Measurements from ENCODE around the gene ADAM21.
"Not testable (repeated sequence)": the region's sequence is repeated elsewhere in the genome, so short reads cannot be mapped to it uniquely, and the experiment has no call there.

The ADAM21 gene

DNA sequence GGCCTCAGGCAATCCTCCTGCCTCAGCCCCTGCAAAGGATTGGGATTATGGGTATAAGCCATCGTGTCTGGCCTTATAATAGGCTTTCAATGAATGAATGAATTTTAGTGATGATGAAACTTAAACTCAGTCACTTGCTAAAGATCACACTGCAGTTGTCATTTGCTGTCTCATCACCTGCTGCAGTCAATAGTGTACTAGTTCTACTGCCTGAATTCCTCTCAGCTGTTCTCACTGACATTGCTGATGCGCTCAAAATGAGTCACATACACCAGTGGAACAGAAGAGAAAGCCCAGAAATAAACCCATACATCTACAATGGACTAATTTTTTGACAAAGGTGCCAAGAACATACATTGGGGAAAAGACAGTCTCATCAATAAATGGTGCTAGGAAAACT lies 29.4 kb upstream of the ADAM21 start:
- TF ChIP-seq, protein P1, sequence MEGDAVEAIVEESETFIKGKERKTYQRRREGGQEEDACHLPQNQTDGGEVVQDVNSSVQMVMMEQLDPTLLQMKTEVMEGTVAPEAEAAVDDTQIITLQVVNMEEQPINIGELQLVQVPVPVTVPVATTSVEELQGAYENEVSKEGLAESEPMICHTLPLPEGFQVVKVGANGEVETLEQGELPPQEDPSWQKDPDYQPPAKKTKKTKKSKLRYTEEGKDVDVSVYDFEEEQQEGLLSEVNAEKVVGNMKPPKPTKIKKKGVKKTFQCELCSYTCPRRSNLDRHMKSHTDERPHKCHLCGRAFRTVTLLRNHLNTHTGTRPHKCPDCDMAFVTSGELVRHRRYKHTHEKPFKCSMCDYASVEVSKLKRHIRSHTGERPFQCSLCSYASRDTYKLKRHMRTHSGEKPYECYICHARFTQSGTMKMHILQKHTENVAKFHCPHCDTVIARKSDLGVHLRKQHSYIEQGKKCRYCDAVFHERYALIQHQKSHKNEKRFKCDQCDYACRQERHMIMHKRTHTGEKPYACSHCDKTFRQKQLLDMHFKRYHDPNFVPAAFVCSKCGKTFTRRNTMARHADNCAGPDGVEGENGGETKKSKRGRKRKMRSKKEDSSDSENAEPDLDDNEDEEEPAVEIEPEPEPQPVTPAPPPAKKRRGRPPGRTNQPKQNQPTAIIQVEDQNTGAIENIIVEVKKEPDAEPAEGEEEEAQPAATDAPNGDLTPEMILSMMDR (IDR thresholded peaks at IDR 0.05; ENCODE audit: low read depth, low read length, missing control alignments), result no peak
- no peak for DNase-seq (ENCODE audit: low read depth)
- H3K4me3 ChIP-seq (ENCODE audit: low read depth, low read length), result no peak overlapping the region

DNA sequence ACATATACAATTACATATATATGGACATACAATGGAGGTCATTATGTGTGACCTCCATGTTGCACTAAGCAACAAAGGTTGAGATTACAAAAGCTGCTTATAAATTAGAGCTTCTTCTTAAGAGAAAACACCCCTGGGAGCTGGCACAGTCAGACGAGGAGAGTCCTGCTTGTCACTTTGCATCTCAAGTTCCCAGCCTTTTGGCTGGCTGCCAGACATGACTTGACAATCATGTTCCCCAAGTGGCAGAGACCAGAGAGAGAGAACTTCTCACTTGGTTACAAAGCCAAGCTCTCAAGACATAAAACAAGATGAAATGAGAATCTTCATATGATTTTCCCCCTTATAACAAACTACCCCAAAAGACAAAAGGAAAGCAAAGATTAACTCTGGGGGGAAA lies 26.6 kb upstream of the ADAM21 start:
- DNase-seq (ENCODE audit: low read depth), result no peak
- TF ChIP-seq, protein P1 (IDR thresholded peaks at IDR 0.05; ENCODE audit: low read depth, low read length, missing control alignments), result no peak
- no peak overlapping the region for H3K4me3 ChIP-seq (ENCODE audit: low read depth, low read length)

DNA sequence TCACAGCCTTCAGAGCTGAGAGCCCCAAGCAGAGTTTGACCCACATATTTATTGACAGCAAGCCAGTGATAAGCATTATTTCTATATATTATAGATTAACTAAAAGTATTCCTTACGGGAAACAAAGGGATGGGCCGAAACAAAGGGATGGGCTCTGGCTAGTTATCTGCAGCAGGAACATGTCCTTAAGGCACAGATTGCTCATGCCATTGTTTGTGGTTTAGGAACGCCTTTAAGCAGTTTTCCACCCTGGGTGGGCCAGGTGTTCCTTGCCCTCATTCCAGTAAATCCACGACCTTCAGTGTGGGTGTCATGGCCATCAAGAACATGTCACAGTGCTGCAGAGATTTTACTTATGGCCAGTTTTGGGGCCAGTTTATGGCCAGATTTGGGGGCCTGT lies 25.4 kb upstream of the ADAM21 start:
- not testable (repeated sequence) for DNase-seq (ENCODE audit: low read depth)

GRCh38 chr14:70436867-70437266 lies 15.1 kb upstream of the ADAM21 start:
- TF ChIP-seq, protein P1 (IDR thresholded peaks at IDR 0.05; ENCODE audit: low read depth, low read length, missing control alignments), result no peak
- H3K4me3 ChIP-seq (ENCODE audit: low read depth, low read length), result no peak overlapping the region
- DNase-seq (ENCODE audit: low read depth), result no peak

More for the DNA sequence above, 25.4 kb upstream of the ADAM21 start:
- not testable (repeated sequence) for H3K4me3 ChIP-seq (ENCODE audit: low read depth, low read length)

GRCh38 chr14:70441641-70442040 lies 10.3 kb upstream of the ADAM21 start:
- TF ChIP-seq, protein P1 (IDR thresholded peaks at IDR 0.05; ENCODE audit: low read depth, low read length, missing control alignments), result no peak
- no peak overlapping the region for H3K4me3 ChIP-seq (ENCODE audit: low read depth, low read length)
- DNase-seq (ENCODE audit: low read depth), result no peak

DNA sequence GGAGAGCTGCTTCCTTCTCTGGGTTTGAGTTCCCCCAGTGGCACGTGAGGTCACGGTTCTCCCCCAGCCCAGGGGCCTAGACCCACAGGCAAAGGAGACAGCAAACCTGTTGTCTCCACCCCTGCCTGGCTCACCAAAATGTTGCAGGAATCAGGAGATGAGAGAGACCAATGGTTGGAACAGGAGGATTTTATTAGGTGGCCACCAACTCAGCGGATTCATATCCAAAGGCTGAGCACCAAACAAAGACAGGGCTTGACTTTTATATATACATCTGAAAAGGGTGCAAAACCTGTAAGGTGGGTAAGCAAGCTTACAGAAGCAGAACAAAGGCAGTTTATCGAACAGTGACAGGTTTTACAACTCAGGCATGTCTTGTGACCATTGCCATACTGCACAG lies 9.2 kb upstream of the ADAM21 start:
- no peak for DNase-seq (ENCODE audit: low read depth)
- no peak overlapping the region for H3K4me3 ChIP-seq (ENCODE audit: low read depth, low read length)
- TF ChIP-seq, protein P1 (IDR thresholded peaks at IDR 0.05; ENCODE audit: low read depth, low read length, missing control alignments), result no peak

DNA sequence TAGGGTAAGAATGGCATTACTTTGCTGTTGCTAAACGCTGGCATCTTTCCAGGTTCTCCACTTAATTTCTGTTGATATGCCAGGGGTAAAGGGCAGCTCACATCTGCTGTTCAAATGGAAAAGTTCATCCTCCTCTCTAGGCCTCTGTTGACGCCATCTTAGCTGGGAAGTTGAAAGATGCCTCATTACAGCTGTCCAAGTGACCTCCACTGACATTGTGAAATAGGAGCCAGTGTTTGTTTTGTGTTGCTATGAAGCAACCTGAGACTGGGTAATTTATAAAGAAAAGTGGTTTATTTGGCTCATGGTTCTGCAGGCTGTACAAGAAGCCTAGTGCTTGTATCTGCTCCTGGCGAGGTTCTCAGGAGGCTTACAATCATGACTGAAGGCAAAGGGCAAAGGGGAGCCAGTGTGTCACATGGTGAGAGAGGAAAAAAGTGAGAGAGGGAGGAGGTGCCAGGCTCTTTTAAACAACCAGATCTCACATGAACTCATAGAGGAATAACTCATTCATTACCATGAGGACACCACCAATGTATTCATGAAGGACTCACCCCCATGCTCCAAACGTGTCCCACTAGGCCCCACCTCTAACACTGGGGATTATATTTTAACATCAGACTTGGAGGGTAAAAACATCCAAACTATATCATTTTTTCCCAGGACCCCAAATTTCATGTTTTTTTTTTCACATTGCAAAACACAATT lies 3.2 kb upstream of the ADAM21 start:
- TF ChIP-seq, protein P1 (IDR thresholded peaks at IDR 0.05; ENCODE audit: low read depth, low read length, missing control alignments), result no peak
- H3K4me3 ChIP-seq (ENCODE audit: low read depth, low read length), result no peak overlapping the region

More for the DNA sequence above, 3.2 kb upstream of the ADAM21 start:
- no peak for DNase-seq (ENCODE audit: low read depth)

Measured in GM12864 (cell line).